Gastrocnemius medialis (tissue), 4 donors: ENCODE measurements around the gene CENPK. TPM values are rescaled to one million over a fixed set of nuclear protein-coding genes. Genes with fewer than 3 reads are reported as not detected.
"Not testable (repeated sequence)": the region's sequence is repeated elsewhere in the genome, so short reads cannot be mapped to it uniquely, and the experiment has no call there.

Source experiments
- ATAC-seq, 2 donors: fragments of 150-250 bp; one replicate each; pipeline ENCODE4 v1.9.1; 2016
- DNase-seq, 2 donors: peaks; one replicate each; pipeline ENCODE4 v3.0.0-alpha.2; 2019
- H3K27ac ChIP-seq, 4 donors: fragments of 200-600 bp; sonication (generic); 1 replicate in 1 of 4; 2 replicates in 3 of 4; pipeline ENCODE4 v1.5.1; 2016 to 2018; ENCODE audit warnings: mild to moderate bottlenecking in 2 of 4, moderate library complexity in 1 of 4
- H3K27me3 ChIP-seq, 3 donors: fragments of 200-600 bp; sonication (generic) in 2 of 3; 1 replicate in 1 of 3; 2 replicates in 2 of 3; pipeline versions ENCODE4 v1.5.1 to v1.6.0; 2016 to 2019; ENCODE audit warnings: mild to moderate bottlenecking in 1 of 3, moderate library complexity in 1 of 3
- H3K36me3 ChIP-seq, 2 donors: fragments of 200-600 bp; sonication (generic) in 1 of 2; one replicate each; pipeline ENCODE4 v1.5.1; 2017 to 2018
- H3K4me1 ChIP-seq, 2 donors: fragments of 200-600 bp; sonication (generic) in 1 of 2; one replicate each; pipeline ENCODE4 v1.5.1; 2016 to 2017; ENCODE audit warnings: mild to moderate bottlenecking in 2 of 2
- H3K4me3 ChIP-seq, 4 donors: fragments of 200-600 bp; sonication (generic) in 3 of 4; 1 replicate in 1 of 4; 2 replicates in 3 of 4; pipeline ENCODE4 v1.5.1; 2016 to 2019; ENCODE audit warnings: mild to moderate bottlenecking in 2 of 4
- H3K9me3 ChIP-seq, 3 donors: fragments of 200-600 bp; sonication (generic) in 2 of 3; 1 replicate in 1 of 3; 2 replicates in 2 of 3; pipeline ENCODE4 v1.5.1; 2016 to 2019
- CTCF ChIP-seq, 5 experiments: fragments of 450-650 bp in 3 of 5; fragments of 200-600 bp in 2 of 5; sonication (generic) in 2 of 5; IDR thresholded peaks in 4 of 5; conservative IDR thresholded peaks in 1 of 5; 1 replicate in 4 of 5; 2 replicates in 1 of 5; pipeline ENCODE4 v1.5.1; 2016 to 2019; ENCODE audit warnings: antibody characterized with exemption in 5 of 5, mild to moderate bottlenecking in 3 of 5, moderate library complexity in 3 of 5
- POLR2A ChIP-seq, 2 donors: fragments of 450-650 bp; IDR thresholded peaks; one replicate each; pipeline ENCODE4 v1.6.1; 2017; ENCODE audit warnings: antibody characterized with exemption in 2 of 2, mild to moderate bottlenecking in 2 of 2, moderate library complexity in 2 of 2
- in situ Hi-C, 4 donors: fragments of 200-750 bp; cut with MboI; loops; one replicate each; pipeline versions ENCODE4 v1.15.0 to v1.8.0; 2017; ENCODE audit warnings: low sequenced_read_pairs in 4 of 4
- intact Hi-C: fragments of 100-400 bp; cut with DNase I; formaldehyde crosslinking; loops from one replicate; pipeline ENCODE4 v1.15.1; 2023; ENCODE audit warnings: low total_unique reads
- total RNA-seq, 4 donors: library from RNA; depleted of rRNA; stranded (reverse); fragments of >200 nt; gene quantifications; one replicate each; pipeline versions ENCODE4 v1.1.0 to v1.2.3, GENCODE V29; 2016

The CENPK gene
- total RNA-seq, result under 1 TPM in 1 of 4 donors, not detected in 3; 0.56 TPM

GRCh38 chr5:65562731-65563701, at the start of gene CENPK, which contains the start of gene PPWD1:
Gene CENPK (minus strand): TSS chr5:65563168. CDS start chr5:65554907, 8,261 bp downstream.
Gene PPWD1 (plus strand): TSS chr5:65563296. CDS start chr5:65563311, 15 bp downstream.
- DNase-seq (peak; percentile 90 to 91), ATAC-seq (peak; percentile 100)
- Histone ChIP-seq H3K36me3 (peaks cover 0 to 3% of the 10 kb centered on the region in 2 donors), H3K27me3 (no peaks in the 10 kb centered on the region), H3K27ac (peak within 1 kb of the TSS; percentile 76 to 85 (median 82)), H3K4me3 (peak within 1 kb of the TSS; percentile 65 to 90 (median 80)), H3K4me1 (peaks cover 22 to 24% of the 10 kb centered on the region in 2 donors), H3K9me3 (no peaks in the 10 kb centered on the region)
- intact Hi-C loops, result loop anchor here (1.0 to 2.0 kb wide), 4 partner anchors 61 to 794 kb away; partner anchors contain the start of genes CWC27, SREK1IP1 and TRIM23
- in situ Hi-C loops, result no loop called here
- TF ChIP-seq CTCF (IDR thresholded peaks at IDR 0.05 in 4 of 5, conservative IDR thresholded peaks at IDR 0.05 in 1 of 5) (no peak), POLR2A (IDR thresholded peaks at IDR 0.05) (peak; percentile 62 to 63)

- peaks cover 0 to 64% of the 10 kb centered on the region in 2 donors for H3K36me3 ChIP-seq
- in situ Hi-C loops, result loop anchor here in 2 of 4 donors (25.0 kb wide), 1 partner anchor 550 kb away; no protein-coding TSS in a partner anchor
- no peak overlapping the region for H3K27ac ChIP-seq
- intact Hi-C loops, result no loop called here
- no peak overlapping the region for H3K4me3 ChIP-seq
- TF ChIP-seq CTCF (IDR thresholded peaks at IDR 0.05 in 4 of 5, conservative IDR thresholded peaks at IDR 0.05 in 1 of 5) (no peak), POLR2A (IDR thresholded peaks at IDR 0.05) (no peak)
- DNase-seq, result no peak
- no peaks in the 10 kb centered on the region for H3K27me3 ChIP-seq
- H3K4me1 ChIP-seq, result no peaks in the 10 kb centered on the region
- ATAC-seq, result no peak
- H3K9me3 ChIP-seq, result no peaks in the 10 kb centered on the region
Observed at GRCh38 chr5:65612298-65612907, 49.4 kb upstream of the CENPK start.

GRCh38 chr5:65611524-65611923, 48.6 kb upstream of the CENPK start:
- TF ChIP-seq CTCF (IDR thresholded peaks at IDR 0.05 in 4 of 5, conservative IDR thresholded peaks at IDR 0.05 in 1 of 5) (no peak), POLR2A (IDR thresholded peaks at IDR 0.05) (no peak)
- intact Hi-C loops, result no loop called here
- H3K4me3 ChIP-seq, result no peak overlapping the region
- H3K27ac ChIP-seq, result no peak overlapping the region
- H3K36me3 ChIP-seq, result peaks cover 0 to 72% of the 10 kb centered on the region in 2 donors
- DNase-seq (no peak), ATAC-seq (no peak)
- H3K9me3 ChIP-seq, result no peaks in the 10 kb centered on the region
- H3K27me3 ChIP-seq, result no peaks in the 10 kb centered on the region
- in situ Hi-C loops, result loop anchor here in 2 of 4 donors (25.0 kb wide), 1 partner anchor 551 kb away; no protein-coding TSS in a partner anchor
- no peaks in the 10 kb centered on the region for H3K4me1 ChIP-seq

GRCh38 chr5:65601761-65602160, 38.8 kb upstream of the CENPK start:
- ATAC-seq, H3K27ac ChIP-seq, DNase-seq, H3K4me1 ChIP-seq, H3K27me3 ChIP-seq, H3K9me3 ChIP-seq, H3K4me3 ChIP-seq, intact Hi-C loops: not testable (repeated sequence)
- H3K36me3 ChIP-seq, result peaks cover 0 to 62% of the 10 kb centered on the region in 2 donors
- in situ Hi-C loops, result loop anchor here in 2 of 4 donors (25.0 kb wide), 1 partner anchor 561 kb away; no protein-coding TSS in a partner anchor
